HG03095 (cell line): ENCODE data around the gene GRM7.

ENCODE experiments used
- ATAC-seq: cut with Tn5 transposase; IDR thresholded peaks from one replicate; pipeline ENCODE4 v1.9.1; 2021; ENCODE audit warnings: moderate library complexity; ENCODE audit not compliant: unreplicated experiment

The GRM7 gene

DNA sequence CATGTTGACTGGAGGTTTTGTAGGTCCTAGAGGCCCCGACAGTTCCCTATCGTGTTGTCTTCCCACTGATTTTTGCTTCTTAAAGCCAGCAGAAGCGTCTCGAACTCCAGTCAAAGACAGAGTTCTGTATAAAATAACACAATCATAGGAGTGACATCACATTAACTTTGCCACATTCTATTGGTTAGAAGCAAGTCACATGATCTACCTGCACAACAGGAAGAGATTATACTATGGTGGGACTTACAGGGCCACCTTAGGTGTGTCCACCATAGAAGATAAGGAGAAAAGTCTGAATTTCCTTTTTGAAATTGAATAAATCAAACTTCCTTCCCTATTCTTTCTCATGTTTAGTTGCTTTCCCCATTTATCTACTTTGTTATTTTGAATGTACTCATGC, 365.5 kb downstream of the GRM7 start:
- no peak for ATAC-seq

DNA sequence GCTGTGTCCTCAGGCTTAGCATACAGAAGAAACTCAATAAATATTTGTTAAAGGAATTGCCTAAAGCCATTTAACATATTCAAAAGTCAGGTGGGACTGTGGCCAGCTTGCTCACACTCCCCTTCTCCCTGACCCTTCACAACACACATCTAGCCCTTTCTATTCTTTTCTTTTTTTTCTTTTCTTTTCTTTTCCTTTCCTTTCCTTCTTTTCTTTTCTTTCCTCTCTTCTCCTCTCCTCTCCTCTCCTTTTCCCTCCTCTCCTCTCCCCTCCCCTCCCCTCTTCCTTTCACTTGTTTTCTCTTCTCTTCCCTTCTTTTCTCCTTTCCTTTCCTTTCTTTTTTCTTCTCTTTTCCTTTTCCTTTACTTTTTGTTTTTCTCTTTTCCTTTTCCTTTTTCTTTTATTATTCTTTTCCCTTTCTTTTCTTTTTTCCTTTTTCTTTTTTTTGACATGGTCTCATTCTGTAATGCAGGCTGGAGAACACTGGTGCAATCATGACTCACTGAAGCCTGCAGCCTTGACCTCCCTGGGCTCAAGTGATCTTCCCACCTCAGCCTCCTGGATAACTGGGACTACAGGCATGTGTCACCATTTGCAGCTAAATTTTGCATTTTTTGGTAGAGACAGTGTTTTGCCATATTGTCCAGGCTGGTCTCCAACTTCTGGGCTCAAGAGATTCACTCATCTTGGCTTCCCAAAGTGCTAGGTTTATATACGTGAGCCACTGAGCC, 377.8 kb downstream of the GRM7 start:
- ATAC-seq, result no peak

DNA sequence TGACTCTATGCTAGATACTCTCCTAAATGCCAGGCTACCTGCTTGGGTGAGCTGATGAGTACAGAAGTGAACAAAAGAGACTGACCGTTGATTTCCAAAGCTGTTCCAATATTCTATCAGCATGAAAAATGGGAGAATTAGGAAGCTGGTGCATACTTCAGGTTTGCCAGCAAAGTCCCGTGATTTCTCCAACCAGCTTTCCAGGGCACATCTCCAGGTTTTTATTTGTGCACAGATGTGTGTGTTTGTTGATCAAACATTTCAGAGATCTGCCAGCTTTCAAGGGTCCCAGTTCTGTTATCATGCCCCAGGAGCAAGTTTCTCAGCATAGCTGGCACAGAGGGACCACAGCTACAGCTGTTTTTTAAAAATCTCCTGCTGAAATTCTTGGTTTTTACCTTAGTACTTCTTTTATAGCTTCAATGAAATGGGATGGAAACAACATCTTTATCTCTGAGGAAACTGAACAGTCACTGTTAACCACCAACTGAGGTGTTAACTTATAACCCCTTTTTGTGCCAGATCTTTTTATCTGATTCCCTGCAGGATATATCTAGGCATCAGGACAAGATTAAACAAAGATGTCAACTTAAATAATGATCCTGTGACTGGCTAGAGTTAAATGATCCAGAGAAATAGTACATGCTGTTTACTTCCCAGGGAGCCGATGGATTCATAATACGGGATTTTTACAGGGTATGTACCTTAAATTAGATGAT, 380.8 kb downstream of the GRM7 start:
- no peak for ATAC-seq

DNA sequence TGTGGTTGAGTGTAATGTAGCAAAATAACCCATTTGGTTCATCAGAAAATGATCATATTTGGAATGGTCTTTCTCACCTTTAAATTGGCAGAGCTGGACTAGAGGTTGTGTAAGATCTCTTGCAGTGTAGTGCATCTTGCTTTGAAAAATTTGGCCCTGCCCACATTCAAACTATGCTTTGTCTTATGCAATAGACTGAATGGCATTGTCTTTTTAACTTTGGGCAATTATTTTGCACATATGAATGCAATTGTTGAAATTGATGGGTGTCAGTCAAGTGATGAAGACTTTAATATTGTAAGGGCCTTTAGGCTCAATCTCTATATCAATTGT, 381.4 kb downstream of the GRM7 start:
- no peak for ATAC-seq

DNA sequence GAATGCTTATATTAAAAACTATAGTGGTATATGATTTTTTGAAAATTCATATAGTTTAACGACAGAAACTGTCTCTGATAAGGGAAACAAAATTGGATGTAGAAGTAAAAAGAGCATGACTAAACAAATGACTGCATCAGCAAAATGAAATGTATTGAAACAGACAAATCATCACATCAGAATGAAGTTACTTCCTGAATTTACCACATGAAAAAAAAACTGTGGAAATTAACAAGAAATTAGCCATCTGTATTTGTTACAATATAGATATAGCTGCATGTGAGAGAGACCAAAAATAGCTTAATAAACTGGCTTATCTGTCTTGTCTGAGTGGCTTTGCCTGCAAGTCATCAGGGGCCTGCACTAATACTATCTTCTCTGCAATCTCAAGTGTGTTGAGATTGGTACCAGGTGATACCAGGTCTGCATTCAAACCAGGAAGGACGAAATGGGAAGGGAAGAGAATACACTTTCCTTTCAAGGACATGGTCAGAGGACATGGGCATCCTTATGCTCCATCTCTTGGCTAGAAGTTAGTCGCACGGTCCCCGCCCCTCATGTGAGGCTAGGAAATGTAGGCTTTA, 388.7 kb downstream of the GRM7 start:
- ATAC-seq, result no peak

DNA sequence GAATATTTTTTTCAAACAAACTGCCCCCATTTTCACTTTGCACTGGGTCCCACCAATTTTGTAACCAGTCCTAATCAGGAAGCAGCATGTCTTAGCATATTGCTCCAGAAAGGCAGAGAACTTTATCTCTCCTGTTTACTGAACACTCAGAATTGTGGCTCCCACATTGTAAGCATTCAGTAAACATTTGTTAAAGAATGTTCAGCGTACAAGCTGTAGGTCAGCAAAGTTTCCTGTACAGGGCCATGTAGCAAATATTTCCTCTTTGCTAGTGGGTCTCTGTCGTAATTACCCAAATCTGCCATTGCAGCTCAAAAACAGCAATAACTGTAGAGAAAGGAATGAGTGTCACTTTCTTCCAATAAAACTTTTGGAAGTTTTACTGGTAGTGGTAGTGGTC, 393.3 kb downstream of the GRM7 start:
- no peak for ATAC-seq

DNA sequence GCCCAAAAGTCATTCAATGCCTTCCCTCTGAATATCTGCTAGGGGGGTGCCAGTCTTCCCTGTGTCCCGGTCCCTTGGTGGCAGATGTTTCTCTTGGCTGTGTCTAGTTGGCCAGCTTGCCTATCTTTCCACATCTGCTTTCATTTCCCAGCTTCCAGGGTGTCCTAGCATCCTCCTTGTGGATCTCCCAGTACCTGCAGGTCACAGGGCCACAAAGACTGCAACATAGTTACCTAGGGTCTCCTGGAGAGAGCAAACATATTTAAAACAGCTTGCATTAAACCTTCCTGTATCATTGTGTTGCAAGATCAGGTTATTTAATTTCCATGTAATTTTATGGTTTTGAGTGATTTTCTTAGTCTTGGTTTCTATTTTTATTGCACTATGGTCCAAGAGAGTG, 400.1 kb downstream of the GRM7 start:
- ATAC-seq, result no peak

DNA sequence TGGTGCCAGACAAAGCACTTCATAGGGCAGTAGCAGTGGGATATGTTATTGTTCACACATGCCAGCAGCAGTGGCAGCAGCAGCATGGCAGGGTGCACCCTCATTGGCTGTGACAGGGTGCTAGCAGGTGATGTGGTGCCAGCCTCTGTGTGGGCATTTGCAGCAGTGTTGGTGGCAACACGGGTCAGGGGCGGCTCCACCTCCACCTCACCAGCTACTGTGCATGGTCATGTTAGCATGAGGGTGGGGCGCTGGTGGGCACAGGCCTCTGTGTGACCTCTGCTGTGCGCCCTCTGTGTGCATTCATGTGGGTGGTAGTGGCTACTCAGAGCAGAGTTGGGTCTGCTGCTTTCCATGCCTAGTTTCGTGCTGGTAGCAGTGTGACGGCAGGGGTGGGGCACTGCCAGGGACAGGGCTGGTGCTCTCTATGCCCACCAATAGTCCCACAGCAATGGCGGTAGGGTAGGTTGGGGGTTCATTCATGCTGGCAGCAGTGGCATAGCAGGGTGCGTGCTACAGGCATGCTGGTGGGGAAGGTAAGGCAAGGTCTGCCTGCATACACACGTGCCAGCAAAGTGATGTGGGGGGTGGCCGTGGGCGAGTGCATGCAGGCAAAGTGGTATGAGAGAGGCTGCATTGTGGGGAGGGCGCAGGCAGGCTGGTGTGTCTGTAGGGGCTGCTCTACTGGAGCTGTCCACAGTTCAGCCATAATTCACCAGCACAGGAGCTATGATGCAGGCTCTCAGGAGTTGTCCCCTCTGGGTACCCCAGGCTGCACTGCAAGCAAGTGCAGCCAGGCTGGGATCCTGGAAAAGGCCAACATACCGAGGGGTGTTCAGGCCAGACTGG, 402.7 kb downstream of the GRM7 start:
- no peak for ATAC-seq

DNA sequence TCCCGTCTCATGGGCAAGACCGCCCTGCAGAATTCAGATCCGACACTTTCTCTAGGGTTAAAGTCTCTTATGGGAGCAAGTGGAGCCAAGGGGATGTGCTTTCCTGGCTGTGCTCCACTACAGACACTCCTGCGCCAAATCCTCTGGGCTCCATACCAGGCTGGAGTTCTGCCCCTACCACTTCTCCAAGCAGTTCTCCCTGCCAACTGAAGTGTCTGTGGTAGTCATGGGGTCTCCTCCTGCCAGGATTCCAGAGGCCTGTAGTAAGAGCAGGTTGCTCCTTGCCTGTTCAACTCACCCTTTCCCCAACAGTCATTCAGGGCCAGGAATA, 403.2 kb downstream of the GRM7 start:
- no peak for ATAC-seq

DNA sequence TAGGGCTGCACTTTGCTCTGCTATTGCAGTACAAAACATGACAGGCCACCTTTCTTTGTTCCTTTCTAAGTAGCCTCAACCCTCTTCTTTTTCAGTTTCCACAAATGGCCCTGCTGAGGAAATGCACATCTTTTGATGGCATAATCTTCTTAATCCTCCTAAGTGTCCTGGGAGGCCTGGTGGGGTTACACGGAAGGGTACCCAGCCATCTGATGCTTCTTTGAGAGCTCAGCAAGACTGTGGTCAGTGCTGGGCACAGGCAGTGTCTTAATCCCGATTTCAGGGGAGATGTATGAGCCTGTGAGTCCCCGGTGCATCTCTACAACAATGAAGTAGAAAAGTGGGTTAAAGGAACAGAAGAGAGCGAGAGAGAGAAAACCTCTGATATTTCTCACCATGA, 404.8 kb downstream of the GRM7 start:
- no peak for ATAC-seq

DNA sequence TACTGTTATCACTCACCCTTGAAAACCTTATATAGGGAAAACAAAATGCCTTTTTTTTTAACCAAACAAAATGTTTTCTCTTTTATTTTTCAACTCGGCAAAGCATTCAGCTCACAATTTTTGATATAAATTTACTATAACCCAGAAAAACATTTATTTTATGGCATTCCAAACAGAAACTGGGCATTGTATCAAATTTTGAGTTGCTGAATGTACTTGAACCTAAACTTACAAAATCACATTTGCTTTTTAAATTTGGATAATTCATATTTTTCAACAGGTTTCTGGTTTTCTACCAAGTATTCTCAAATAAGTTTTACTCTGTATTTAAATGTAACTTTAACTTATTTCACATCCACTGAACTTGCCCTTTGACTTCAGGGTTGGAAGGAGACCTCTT, 405.6 kb downstream of the GRM7 start:
- ATAC-seq, result no peak

DNA sequence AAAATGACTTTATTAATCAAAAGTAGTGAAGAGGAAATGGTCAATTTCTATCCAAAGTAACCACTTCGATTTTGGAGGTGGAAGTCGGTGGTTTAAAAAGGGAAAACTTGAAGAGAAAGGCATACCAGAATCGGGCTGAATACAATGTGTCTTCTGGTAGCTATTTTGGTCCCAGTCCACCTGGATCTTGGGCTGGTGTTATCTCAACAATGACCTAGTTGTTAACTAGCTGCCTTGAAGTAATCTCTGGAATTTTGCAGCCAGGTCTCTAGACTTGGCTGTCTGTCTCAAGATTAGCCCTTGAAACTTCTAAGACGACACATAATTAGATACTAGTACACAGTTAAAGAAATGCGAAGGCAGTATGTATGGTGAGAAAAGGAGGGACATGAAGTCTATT, 409.8 kb downstream of the GRM7 start:
- no peak for ATAC-seq

DNA sequence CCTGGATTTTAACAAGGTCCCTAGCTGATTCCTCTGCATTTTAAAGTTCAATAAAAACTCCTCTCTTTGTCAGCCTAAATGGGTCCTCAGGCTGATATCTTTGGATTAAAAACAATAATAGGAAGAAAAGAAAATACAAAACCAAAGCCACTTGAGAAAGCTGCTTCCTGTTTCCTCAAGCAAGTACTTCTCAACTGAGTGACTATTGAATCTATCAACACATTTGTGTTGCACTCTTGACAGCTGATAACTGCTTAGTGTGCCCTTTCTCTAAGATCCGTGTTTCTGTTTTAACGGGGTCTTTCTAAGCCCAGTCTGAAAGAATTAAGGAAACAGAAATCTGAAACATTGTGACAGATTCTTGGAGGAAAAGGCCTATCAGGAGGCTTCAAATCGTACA, 410.7 kb downstream of the GRM7 start:
- ATAC-seq, result no peak

DNA sequence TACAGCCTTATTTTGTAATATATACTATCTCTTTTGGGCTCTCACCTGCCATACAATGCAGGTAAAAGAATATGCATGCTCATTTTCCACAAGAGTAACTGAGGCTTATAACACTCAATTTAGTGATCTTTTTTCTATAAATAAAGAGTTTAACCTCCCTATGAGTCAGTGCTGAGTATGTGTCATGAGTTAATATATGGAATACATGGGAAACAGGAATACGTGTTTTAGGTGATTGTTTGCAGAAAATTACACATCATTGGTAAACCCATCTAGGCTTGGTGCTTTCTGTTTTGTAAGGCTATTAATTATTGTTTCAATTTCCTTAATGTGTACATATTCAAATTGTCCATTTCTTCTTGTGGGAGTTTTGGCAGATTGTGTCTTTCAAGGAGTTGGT, 411.3 kb downstream of the GRM7 start:
- ATAC-seq, result no peak

DNA sequence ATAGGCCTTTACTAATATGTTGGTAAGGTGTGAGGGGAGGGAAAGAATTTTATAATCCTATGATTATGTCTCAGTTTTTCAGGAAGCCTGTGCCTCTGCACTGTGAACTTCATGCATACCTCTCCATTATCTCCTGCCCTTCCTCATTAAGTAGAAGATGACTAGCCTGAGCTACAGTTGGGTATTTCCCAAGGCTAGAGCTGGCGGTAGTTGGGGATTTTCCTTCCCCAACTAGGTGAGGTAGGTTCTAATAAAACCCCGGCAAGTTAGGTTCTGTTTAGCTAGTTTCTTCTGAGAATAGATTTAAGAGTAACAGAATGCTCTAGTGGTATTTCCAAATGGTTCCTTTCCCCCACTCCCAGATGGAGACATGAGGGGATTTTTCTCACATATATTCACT, 414.5 kb downstream of the GRM7 start:
- peak; percentile 65 for ATAC-seq

DNA sequence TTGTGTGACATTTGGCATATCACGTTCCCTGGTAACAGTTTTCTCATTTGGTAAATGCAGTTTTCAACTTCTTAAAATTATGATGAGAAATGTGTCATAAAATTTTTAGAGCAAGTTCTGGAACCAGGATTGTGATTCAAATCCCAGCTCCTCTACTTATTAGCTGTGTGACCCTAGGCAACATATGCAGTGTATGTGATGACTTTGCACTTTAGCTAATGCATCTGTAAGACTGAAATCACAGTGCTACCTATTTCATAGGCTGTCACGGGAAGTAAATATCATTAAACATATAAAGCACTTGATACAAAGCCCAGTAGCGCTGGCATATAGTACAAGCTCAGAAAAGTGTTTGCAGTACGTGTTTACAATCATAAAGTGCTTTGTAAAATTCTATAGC, 419.4 kb downstream of the GRM7 start:
- ATAC-seq, result no peak

DNA sequence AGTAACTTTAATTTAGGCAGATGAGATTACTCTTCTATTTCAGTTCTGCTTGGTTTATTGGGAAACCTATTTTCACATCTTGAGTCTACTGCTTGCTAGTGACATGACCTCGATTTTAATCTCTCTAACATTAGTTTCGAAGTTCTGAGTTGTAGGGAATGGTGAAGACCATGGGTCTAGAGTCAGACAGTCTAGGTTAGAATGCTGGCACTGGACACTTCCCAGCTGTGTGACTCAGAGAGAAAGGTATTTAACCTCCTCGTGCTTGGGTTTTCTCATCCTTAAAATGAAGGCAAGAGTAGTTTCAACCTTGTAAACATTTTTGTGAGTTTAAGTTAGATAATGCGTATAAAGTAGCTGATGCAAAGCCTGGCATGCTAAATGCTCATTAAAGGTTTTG, 422.1 kb downstream of the GRM7 start:
- no peak for ATAC-seq

DNA sequence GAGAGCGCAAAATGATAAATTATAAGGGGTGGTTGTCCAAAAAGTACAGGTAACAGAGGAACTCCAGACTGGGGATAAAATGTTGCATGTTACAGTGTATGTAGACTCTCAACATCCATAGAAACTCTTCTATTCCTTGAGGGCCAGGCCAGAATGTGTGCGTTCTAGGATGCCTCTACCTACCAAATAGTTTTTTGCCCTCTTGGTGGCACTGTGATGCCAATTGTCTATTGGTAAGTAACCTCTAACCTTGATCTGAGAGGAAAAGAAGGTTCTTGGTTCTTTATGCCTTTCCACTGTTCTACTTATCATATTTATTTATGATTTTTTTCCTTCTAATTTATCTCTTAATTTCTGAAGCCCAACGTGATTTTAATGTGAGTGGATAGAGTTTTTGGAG, 424.6 kb downstream of the GRM7 start:
- ATAC-seq, result no peak

DNA sequence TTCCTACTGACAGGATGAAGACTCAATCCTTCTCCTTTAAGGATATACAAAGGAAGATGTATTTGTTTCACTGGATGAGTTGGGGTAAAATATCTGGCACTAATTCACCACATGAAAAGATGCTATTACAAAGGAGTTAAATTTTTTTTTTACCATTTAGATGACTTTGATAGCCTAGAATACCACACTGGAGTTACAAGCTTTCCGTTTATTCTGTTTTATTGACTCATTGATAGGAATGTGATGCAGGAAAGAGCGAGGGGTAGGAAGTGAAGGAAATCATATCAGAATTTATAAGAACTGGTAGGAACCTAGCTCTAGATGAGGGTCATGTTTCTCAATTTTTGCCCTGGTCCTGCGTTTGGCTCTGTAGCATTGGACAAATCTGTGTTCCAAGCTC, 427.2 kb downstream of the GRM7 start:
- ATAC-seq, result no peak

DNA sequence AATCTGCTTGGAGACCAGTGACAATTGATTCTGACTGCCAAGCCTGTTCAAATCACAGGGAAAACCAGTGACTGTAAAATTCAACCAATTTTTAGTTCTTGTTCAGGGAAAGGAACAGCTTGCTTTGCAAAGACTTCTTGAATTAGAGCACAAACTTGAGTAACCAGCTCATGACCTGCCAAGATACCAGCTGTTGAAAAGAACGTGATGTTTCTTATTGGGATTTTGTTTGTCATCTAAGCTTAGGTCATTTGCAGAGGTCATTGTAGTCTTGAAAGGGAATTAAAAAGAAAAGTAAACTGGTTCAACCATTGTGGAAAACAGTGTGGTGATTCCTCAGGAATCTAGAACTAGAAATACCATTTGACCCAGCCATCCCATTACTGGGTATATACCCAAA, 428.2 kb downstream of the GRM7 start:
- ATAC-seq, result no peak

DNA sequence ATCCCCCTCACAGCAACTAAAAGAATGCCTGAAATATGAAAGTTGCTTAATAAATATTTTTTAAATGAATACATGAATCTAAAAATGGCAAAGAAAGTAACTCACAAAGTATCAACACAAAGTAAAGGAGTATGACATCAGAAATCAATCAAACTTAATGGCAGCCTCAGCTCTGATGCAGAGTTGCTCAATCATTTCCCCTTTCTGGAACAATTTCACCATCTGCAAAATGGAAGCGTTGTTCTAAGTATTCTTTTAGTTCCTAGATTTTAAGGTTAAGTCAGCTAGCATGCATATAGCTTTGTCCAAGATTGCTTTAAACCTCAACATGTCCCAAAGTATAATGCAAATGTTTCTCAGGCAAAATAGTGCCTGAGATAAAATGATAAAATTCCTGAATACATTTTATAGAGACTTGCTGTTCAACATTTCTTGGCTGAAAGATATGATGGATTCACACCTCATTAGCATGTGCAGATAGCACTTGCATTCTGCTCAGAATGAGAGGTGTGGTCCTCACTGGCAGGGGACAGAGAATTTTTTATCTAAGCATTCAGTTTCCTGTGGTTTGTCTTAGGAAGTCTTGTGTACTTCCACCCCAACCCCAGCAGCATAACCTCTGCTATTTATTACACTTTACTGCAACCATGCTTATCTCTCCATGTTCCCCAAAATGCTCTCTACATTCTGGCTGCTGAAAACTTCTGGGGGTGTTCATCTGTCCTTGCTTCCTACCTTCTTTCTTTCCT, 429.3 kb downstream of the GRM7 start:
- ATAC-seq, result no peak
